Measurements from ENCODE around the gene STMN3. TPM values are rescaled to one million over a fixed set of nuclear protein-coding genes. Genes with fewer than 3 reads are reported as not detected.

The STMN3 gene
- total RNA-seq, 2 donors from 2014 or later = 21.2 to 24.5 TPM

DNA sequence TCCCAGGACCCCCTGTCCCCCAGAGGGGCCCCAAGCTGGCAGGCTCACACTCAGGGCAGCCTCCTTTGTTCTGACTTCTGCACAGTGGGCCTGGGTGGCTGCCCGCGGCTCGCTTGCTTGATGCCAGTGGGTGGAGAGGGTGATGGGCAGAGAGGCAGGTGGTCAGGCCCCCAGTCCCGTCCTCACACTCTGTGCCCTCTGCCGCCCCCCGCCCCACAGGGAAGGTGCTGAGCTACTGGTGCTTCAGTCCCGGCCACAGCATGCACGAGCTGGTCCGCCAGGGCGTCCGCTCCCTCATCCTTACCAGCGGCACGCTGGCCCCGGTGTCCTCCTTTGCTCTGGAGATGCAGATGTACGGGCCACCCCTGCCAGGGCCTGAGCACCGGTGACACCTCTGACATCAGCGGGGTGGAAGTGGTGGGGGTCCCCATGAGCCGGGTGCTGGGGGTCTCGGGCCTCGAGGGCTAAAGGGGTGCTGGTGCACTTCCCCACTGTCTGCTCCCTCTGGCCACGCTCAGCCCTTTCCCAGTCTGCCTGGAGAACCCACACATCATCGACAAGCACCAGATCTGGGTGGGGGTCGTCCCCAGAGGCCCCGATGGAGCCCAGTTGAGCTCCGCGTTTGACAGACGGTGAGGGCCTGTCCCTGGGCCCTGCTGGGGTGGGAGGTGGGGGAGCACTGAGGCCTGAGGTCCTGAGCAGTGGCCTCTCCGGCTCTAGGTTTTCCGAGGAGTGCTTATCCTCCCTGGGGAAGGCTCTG lies 34.4 kb upstream of the STMN3 start:
- Histone ChIP-seq H3K36me3 (no peaks in the 10 kb centered on the region), H3K4me1 (replicated peaks) (no peaks in the 10 kb centered on the region), H3K27ac (peak overlapping the region in 1 of 2 donors; percentile 48), H3K9me3 (no peaks in the 10 kb centered on the region), H3K27me3 (replicated peaks; ENCODE audit: insufficient read depth) (no peaks in the 10 kb centered on the region), H3K4me3 (no peak overlapping the region)
- no peak for TF ChIP-seq POLR2A (IDR thresholded peaks at IDR 0.05)
- no peak for TF ChIP-seq POLR2AphosphoS5 (IDR thresholded peaks at IDR 0.05)
- TF ChIP-seq, protein P1, sequence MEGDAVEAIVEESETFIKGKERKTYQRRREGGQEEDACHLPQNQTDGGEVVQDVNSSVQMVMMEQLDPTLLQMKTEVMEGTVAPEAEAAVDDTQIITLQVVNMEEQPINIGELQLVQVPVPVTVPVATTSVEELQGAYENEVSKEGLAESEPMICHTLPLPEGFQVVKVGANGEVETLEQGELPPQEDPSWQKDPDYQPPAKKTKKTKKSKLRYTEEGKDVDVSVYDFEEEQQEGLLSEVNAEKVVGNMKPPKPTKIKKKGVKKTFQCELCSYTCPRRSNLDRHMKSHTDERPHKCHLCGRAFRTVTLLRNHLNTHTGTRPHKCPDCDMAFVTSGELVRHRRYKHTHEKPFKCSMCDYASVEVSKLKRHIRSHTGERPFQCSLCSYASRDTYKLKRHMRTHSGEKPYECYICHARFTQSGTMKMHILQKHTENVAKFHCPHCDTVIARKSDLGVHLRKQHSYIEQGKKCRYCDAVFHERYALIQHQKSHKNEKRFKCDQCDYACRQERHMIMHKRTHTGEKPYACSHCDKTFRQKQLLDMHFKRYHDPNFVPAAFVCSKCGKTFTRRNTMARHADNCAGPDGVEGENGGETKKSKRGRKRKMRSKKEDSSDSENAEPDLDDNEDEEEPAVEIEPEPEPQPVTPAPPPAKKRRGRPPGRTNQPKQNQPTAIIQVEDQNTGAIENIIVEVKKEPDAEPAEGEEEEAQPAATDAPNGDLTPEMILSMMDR (IDR thresholded peaks at IDR 0.05) = no peak
- intact Hi-C loops (cut with DNase I) = no loop called here
- DNase-seq (ENCODE audit: low spot score) = no peak
- WGBS = 87% methylated on average over 29 of the region's 29 CpGs

DNA sequence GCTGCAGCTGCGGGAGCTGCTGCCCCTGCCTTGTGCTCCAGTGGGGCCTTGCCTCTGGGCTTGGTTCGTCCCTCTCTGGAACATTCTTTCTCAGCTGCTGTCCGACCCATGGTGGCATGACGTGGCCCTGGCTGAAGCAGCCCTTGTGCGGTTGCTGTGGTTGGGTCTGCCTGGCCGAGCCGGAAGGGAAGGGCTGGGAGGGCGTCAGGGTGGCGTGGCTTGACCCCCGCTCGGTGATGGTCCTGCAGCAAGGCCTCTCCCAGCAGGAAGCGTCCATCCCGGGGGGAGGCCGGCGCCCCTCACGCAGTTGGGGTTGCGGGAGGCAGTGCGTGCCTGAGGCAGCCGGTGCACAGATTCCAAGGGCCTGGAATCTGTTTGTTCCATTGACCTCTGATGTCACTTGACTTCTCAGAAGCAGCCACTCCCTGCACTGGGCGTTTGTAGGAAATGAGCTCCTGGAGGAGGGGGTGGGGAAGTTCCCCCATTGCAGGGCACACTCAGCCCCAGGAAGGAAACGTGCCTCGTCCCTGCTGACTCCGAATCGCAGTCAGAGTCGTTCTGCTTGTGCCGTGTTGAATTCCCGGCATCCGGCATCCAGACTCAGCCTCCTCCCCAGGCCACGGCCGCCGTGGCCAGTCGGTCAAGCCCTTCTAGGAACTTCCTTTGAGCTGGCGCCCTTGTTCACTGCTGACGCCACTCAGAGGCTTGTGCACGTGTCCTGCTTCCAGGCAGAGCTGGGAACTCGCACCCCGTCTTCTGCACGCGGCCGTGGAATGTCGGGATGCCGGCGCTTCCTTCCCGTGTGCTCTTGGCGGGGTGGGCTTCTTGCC lies 33.5 kb upstream of the STMN3 start:
- Histone ChIP-seq H3K4me3 (no peak overlapping the region), H3K27me3 (replicated peaks; ENCODE audit: insufficient read depth) (no peaks in the 10 kb centered on the region), H3K9me3 (no peaks in the 10 kb centered on the region), H3K36me3 (no peaks in the 10 kb centered on the region), H3K27ac (peak overlapping the region in 1 of 2 donors; percentile 48), H3K4me1 (replicated peaks) (no peaks in the 10 kb centered on the region)
- TF ChIP-seq POLR2AphosphoS5 (IDR thresholded peaks at IDR 0.05) (peak; percentile 23), POLR2A (IDR thresholded peaks at IDR 0.05) (no peak)
- intact Hi-C loops (cut with DNase I) = no loop called here
- DNase-seq (ENCODE audit: low spot score) = no peak
- WGBS = 58% methylated on average over 45 of the region's 45 CpGs

- TF ChIP-seq POLR2AphosphoS5 (IDR thresholded peaks at IDR 0.05) (no peak), POLR2A (IDR thresholded peaks at IDR 0.05) (no peak)
- TF ChIP-seq, protein P1 (IDR thresholded peaks at IDR 0.05) = no peak
- H3K4me1 ChIP-seq (replicated peaks) = no peaks in the 10 kb centered on the region
Observed at GRCh38 chr20:63686094-63686491, 32.9 kb upstream of the STMN3 start.

DNA sequence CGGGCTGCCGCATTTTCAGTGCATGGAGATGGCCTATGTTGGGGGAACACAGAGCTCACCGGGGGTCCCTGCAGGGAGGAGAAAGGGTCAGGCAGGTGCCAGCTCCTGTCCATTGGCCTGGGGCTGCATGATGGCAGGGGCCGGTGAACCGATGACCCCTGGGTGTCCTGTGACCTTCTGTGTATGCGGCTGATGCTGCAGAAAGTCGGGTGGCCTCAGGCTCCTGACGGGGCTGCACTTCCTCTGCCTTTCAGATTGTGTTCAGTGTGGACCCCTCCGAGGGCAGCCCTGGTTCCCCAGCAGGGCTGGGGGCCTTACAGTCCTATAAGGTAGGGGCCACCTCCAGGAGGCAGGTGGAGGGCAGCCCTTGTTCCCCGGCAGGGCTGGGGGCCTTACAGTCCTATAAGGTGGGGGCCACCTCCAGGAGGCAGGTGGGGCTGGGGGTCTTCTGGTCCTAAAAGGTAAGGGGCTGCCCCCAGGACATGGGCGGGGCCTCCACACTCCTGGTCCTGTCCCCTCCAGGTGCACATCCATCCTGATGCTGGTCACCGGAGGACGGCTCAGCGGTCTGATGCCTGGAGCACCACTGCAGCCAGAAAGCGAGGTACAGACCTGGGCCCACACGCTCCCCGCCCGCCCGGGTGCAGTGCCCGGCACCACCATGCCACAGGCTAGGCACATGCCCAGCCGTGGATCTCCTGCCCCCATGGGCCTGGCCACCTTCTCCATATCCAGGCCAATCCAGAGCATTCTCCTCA lies 32.2 kb upstream of the STMN3 start:
- TF ChIP-seq POLR2AphosphoS5 (IDR thresholded peaks at IDR 0.05) (no peak), POLR2A (IDR thresholded peaks at IDR 0.05) (no peak)
- TF ChIP-seq, protein P1 (IDR thresholded peaks at IDR 0.05) = no peak
- intact Hi-C loops (cut with DNase I) = no loop called here
- DNase-seq (ENCODE audit: low spot score) = no peak
- Histone ChIP-seq H3K36me3 (no peaks in the 10 kb centered on the region), H3K9me3 (no peaks in the 10 kb centered on the region), H3K4me3 (no peak overlapping the region), H3K27me3 (replicated peaks; ENCODE audit: insufficient read depth) (no peaks in the 10 kb centered on the region), H3K4me1 (replicated peaks) (no peaks in the 10 kb centered on the region), H3K27ac (peak overlapping the region in 1 of 2 donors; percentile 36)
- 89% methylated on average over 19 of the region's 21 CpGs for WGBS

More at GRCh38 chr20:63686094-63686491, 32.9 kb upstream of the STMN3 start:
- Histone ChIP-seq H3K27ac (peak overlapping the region in 1 of 2 donors; percentile 36), H3K9me3 (no peaks in the 10 kb centered on the region), H3K36me3 (no peaks in the 10 kb centered on the region), H3K4me3 (no peak overlapping the region), H3K27me3 (replicated peaks; ENCODE audit: insufficient read depth) (no peaks in the 10 kb centered on the region)
- WGBS = 82% methylated on average over 24 of the region's 24 CpGs
- intact Hi-C loops (cut with DNase I) = no loop called here
- DNase-seq (ENCODE audit: low spot score) = no peak
